ENCODE data around the gene OSBPL7.

The OSBPL7 gene

GRCh38 chr17:47760409-47761140, 61.0 kb downstream of the OSBPL7 start:
- DNase-seq = no peak

- DNase-seq = no peak
Observed at GRCh38 chr17:47757386-47757785, 64.2 kb downstream of the OSBPL7 start.

Data from NCI-H1417 treated with DMSO at 0.1 percent for 48 hours (cell line).